Activated gamma-delta T cell (primary cell): ENCODE results near the gene RGS19.

Source experiments
- DNase-seq: peaks from one replicate; lab custom pipeline; 2025; lab: John Stamatoyannopoulos, UW

Gene RGS19

GRCh38 chr20:64035066-64035932 is 44.0 kb downstream of the RGS19 start:
- DNase-seq = no peak

- no peak for DNase-seq
These were observed 45.3 kb downstream of the RGS19 start for GRCh38 chr20:64033981-64034493.

GRCh38 chr20:64032706-64033624 is 46.4 kb downstream of the RGS19 start:
- DNase-seq = no peak

GRCh38 chr20:64031822-64032314 is 47.5 kb downstream of the RGS19 start:
- no peak for DNase-seq

- DNase-seq = no peak
These were observed 48.8 kb downstream of the RGS19 start for GRCh38 chr20:64030371-64031134.

DNA sequence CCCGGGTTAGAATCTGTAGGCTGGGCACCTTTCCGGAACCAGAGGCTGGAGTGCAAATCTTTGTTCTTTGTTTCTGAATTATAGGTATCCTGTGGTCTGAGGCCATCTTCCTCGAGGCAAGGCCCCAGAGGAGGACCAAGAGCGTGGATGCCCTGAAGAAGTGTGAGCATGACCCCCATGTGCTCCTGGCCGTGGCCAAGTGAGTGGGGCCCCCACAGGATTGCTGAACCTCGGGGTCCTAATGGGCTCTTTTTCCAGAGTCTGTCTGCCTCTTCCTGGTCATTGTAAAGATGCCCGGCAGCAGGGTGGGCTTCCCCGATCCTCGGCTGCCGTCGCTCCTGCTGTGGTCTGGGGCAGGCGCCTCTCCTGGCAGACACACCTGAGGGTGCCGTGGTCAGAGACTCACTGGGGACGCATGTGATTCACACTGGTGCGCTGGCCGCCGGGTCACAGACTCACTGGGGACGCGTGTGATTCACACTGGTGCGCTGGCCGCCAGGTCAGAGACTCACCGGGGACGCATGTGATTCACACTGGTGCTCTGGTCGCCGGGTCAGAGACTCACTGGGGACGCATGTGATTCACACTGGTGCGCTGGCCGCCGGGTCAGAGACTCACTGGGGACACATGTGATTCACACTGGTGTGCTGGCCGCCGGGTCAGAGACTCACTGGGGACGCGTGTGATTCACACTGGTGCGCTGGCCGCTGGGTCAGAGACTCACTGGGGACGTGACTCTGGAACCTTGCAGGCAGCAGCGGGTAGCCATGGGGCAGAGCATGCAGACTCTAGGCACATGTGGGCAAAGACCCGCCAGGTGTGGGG is 49.8 kb downstream of the RGS19 start:
- DNase-seq = no peak

DNA sequence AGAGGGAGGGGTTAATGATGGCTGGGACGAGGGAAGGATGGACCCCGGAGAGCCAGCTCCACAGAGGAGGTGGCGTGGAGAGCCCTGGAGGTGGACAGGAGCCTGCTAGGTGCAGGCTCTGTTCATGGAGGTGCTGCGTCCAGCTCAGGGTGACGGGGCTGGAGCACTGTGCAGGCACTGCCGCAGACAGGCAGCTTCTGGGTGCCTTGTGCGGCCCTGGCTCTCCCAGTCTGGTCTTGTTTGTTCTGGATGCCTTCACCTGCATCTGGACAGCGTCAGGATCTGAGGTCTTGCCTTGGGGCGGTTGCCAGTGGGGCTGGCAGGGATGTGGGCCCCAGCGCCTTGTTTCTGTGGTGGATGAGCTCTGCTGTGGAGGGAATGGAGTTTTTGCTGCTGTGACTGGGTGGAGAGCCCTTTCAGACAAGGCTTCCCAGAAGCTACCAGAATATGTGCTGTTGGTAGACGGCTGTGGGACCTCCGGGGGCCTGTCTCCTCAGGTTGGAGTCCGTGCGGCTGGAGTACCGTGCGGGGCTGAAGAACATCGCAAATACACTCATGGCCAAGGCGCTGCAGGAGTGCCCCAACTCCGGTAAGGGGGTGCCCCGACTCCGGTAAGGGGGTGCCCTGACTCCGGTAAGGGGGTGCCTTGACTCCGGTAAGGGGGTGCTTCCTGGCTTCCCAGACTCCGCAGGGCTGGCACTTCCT is 51.2 kb downstream of the RGS19 start:
- DNase-seq = no peak

GRCh38 chr20:64025826-64026412 is 53.4 kb downstream of the RGS19 start:
- DNase-seq = no peak

GRCh38 chr20:64025101-64025825 is 54.1 kb downstream of the RGS19 start:
- no peak for DNase-seq

DNA sequence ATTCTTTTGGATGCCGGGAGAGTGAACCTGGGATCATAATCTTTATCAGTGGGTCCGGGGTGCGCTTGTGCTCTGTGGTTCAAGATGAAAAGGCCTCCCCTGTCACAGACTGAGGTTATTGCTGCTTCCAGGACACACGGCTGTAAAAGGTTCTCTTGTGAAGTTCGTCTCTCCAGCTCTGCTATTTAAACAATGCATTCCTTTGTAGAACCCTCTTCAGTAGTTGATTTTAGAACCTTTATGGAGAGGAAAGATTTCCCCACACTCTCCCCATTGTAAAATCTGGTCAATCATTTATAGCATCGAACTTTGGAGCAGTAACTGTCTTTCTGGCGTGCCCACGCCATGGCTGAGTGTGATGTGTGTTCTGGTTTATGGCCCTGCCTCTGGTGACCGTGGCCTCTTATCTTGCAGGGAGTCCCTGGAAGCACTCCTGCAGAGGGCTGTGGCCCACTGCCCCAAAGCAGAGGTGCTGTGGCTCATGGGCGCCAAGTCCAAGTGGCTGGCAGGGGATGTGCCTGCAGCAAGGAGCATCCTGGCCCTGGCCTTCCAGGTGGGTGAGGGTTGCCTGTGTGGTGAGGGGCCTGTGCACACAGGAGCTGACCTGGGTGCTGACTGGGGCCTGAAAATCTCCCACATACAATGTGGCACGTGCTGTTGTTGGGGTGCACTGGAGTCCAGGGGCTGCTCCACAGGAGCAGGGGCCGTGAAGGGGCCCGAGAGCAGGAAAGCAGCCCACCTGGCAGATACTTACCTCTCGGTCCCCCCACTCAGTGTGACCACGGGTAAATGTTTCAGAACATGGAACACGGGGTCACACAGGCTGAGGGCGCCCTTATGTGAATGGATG is 55.0 kb downstream of the RGS19 start:
- no peak for DNase-seq

- no peak for DNase-seq
These were observed 55.8 kb downstream of the RGS19 start for GRCh38 chr20:64023361-64024140.
